GM12891 (cell line): ENCODE measurements around the gene FAM184B.

ENCODE experiments used
- POLR2A ChIP-seq: IDR thresholded peaks from 2 replicates; pipeline ENCODE4 v1.6.1; 2011; ENCODE audit warnings: low read depth, low read length, control low read depth
- POLR2AphosphoS5 ChIP-seq: IDR thresholded peaks from 2 replicates; pipeline ENCODE4 v1.6.1; 2011; ENCODE audit warnings: low read depth, low read length, control low read depth
- TAF1 ChIP-seq: IDR thresholded peaks from 2 replicates; pipeline ENCODE4 v1.6.1; 2011; ENCODE audit warnings: low read depth, low read length, control low read depth

GRCh38 chr4:17639136-17639535, 142.3 kb downstream of the FAM184B start:
- TF ChIP-seq POLR2A: no peak
- no peak for TF ChIP-seq POLR2AphosphoS5
- no peak for TF ChIP-seq TAF1
